Measurements from ENCODE around the gene C3orf52.
"Not testable (repeated sequence)": the region's sequence is repeated elsewhere in the genome, so short reads cannot be mapped to it uniquely, and the experiment has no call there.

Gene C3orf52

GRCh38 chr3:112047264-112047663 lies 38.9 kb upstream of the C3orf52 start:
- no peak for DNase-seq (ENCODE audit: low read depth, low spot score)
- H3K4me3 ChIP-seq (ENCODE audit: insufficient read length, low read depth): no peak overlapping the region
- H3K4me1 ChIP-seq (ENCODE audit: insufficient read depth, insufficient read length): no peaks in the 10 kb centered on the region
- no peak overlapping the region for H3K9ac ChIP-seq (ENCODE audit: insufficient read length, low read depth)
- no peaks in the 10 kb centered on the region for H3K36me3 ChIP-seq (ENCODE audit: insufficient read depth, insufficient read length, low read length)
- no peak for TF ChIP-seq YY1 (IDR thresholded peaks at IDR 0.05; ENCODE audit: insufficient read depth, insufficient read length)
- TF ChIP-seq ZNF274 (IDR thresholded peaks at IDR 0.05; ENCODE audit: low read depth, low read length): no peak
- no peak for TF ChIP-seq SUZ12 (IDR thresholded peaks at IDR 0.05; ENCODE audit: extremely low read depth, insufficient read depth, insufficient read length)
- no peaks in the 10 kb centered on the region for H3K9me3 ChIP-seq (ENCODE audit: insufficient read depth, low read length)
- no peaks in the 10 kb centered on the region for H3K27me3 ChIP-seq (ENCODE audit: insufficient read depth, insufficient read length)

GRCh38 chr3:112048911-112049310 lies 37.3 kb upstream of the C3orf52 start:
- TF ChIP-seq SUZ12 (IDR thresholded peaks at IDR 0.05; ENCODE audit: extremely low read depth, insufficient read depth, insufficient read length): no peak
- no peak for TF ChIP-seq YY1 (IDR thresholded peaks at IDR 0.05; ENCODE audit: insufficient read depth, insufficient read length)
- TF ChIP-seq ZNF274 (IDR thresholded peaks at IDR 0.05; ENCODE audit: low read depth, low read length): no peak

DNA sequence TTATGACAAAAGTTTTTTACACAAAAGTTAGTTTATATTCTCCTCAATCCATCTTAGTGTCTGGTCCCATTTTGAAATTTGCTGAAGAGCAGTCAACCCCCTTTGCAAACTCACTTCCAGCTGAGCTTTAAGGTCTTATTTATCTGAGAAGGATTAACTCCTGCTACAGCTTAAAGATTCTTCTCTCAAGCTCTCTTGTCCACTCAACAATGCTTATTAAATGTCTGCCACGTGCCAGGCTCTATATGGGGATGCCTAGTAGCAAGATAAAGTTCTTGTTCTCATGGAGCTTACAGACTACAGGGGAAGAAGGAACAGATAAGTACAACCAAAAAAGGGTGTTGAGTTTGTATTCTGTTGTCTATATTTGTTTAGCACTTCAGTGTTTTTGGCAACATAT lies 33.0 kb upstream of the C3orf52 start:
- Histone ChIP-seq H3K9me3 (ENCODE audit: insufficient read depth, low read length) (no peaks in the 10 kb centered on the region), H3K9ac (ENCODE audit: insufficient read length, low read depth) (no peak overlapping the region), H3K27me3 (ENCODE audit: insufficient read depth, insufficient read length) (no peaks in the 10 kb centered on the region), H3K4me1 (ENCODE audit: insufficient read depth, insufficient read length) (no peaks in the 10 kb centered on the region), H3K4me3 (ENCODE audit: insufficient read length, low read depth) (no peak overlapping the region), H3K36me3 (ENCODE audit: insufficient read depth, insufficient read length, low read length) (no peaks in the 10 kb centered on the region)
- no peak for DNase-seq (ENCODE audit: low read depth, low spot score)
- no peak for TF ChIP-seq YY1 (IDR thresholded peaks at IDR 0.05; ENCODE audit: insufficient read depth, insufficient read length)
- TF ChIP-seq ZNF274 (IDR thresholded peaks at IDR 0.05; ENCODE audit: low read depth, low read length): no peak
- TF ChIP-seq SUZ12 (IDR thresholded peaks at IDR 0.05; ENCODE audit: extremely low read depth, insufficient read depth, insufficient read length): no peak

More at GRCh38 chr3:112048911-112049310, 37.3 kb upstream of the C3orf52 start:
- H3K4me1 ChIP-seq (ENCODE audit: insufficient read depth, insufficient read length): no peaks in the 10 kb centered on the region
- H3K4me3 ChIP-seq (ENCODE audit: insufficient read length, low read depth): no peak overlapping the region
- no peaks in the 10 kb centered on the region for H3K9me3 ChIP-seq (ENCODE audit: insufficient read depth, low read length)
- no peaks in the 10 kb centered on the region for H3K27me3 ChIP-seq (ENCODE audit: insufficient read depth, insufficient read length)
- no peak for DNase-seq (ENCODE audit: low read depth, low spot score)
- H3K9ac ChIP-seq (ENCODE audit: insufficient read length, low read depth): no peak overlapping the region
- H3K36me3 ChIP-seq (ENCODE audit: insufficient read depth, insufficient read length, low read length): no peaks in the 10 kb centered on the region

DNA sequence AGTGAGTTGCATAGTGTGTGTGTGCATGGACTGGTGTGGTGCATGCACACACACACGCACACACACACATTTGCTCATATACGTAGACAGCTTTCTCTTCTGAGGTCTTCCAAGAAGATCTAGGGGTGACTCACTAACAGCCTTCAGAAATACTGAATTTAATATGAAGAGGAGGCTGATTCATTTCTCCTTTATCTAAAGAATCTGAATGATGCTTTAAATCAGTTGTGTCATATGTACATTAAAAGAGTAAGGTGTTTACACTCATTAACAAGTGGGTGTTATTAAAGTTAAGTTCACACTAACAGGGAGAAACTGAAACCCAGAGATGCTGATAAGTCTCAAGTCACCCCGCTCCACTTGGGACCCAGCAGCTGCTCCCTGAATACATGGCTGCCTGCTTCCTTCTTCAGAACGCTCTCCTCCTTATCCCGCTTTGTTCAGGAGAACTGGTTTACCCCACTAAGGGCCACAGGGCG lies 29.7 kb upstream of the C3orf52 start:
- no peak for TF ChIP-seq ZNF274 (IDR thresholded peaks at IDR 0.05; ENCODE audit: low read depth, low read length)
- no peak for TF ChIP-seq YY1 (IDR thresholded peaks at IDR 0.05; ENCODE audit: insufficient read depth, insufficient read length)
- TF ChIP-seq SUZ12 (IDR thresholded peaks at IDR 0.05; ENCODE audit: extremely low read depth, insufficient read depth, insufficient read length): no peak
- H3K4me3 ChIP-seq (ENCODE audit: insufficient read length, low read depth): no peak overlapping the region
- no peaks in the 10 kb centered on the region for H3K4me1 ChIP-seq (ENCODE audit: insufficient read depth, insufficient read length)
- H3K9ac ChIP-seq (ENCODE audit: insufficient read length, low read depth): no peak overlapping the region
- DNase-seq (ENCODE audit: low read depth, low spot score): no peak
- no peaks in the 10 kb centered on the region for H3K9me3 ChIP-seq (ENCODE audit: insufficient read depth, low read length)
- H3K36me3 ChIP-seq (ENCODE audit: insufficient read depth, insufficient read length, low read length): no peaks in the 10 kb centered on the region
- H3K27me3 ChIP-seq (ENCODE audit: insufficient read depth, insufficient read length): no peaks in the 10 kb centered on the region

DNA sequence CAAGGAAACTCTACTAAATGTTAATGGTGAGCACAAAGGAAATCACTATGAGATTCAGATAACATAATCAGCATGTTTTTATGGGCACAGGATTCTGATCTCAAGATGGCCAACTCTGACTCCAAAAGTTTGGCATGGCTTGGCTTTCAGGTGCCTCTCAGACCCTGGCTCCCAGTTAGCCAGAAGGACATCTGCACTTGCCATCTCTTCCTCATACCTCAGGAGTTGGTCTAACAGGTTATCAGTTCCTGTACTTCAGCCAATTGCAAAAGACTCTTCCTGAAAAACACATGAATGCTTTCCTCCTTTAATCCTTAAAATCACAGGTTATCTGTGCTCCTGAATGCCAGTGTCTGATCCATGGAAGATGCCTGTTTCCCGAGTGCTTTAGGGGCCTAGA lies 26.7 kb upstream of the C3orf52 start:
- no peaks in the 10 kb centered on the region for H3K9me3 ChIP-seq (ENCODE audit: insufficient read depth, low read length)
- H3K27me3 ChIP-seq (ENCODE audit: insufficient read depth, insufficient read length): no peaks in the 10 kb centered on the region
- no peaks in the 10 kb centered on the region for H3K4me1 ChIP-seq (ENCODE audit: insufficient read depth, insufficient read length)
- DNase-seq (ENCODE audit: low read depth, low spot score): no peak
- no peaks in the 10 kb centered on the region for H3K36me3 ChIP-seq (ENCODE audit: insufficient read depth, insufficient read length, low read length)
- H3K9ac ChIP-seq (ENCODE audit: insufficient read length, low read depth): no peak overlapping the region
- TF ChIP-seq YY1 (IDR thresholded peaks at IDR 0.05; ENCODE audit: insufficient read depth, insufficient read length) (no peak), ZNF274 (IDR thresholded peaks at IDR 0.05; ENCODE audit: low read depth, low read length) (no peak), SUZ12 (IDR thresholded peaks at IDR 0.05; ENCODE audit: extremely low read depth, insufficient read depth, insufficient read length) (no peak)
- H3K4me3 ChIP-seq (ENCODE audit: insufficient read length, low read depth): no peak overlapping the region

DNA sequence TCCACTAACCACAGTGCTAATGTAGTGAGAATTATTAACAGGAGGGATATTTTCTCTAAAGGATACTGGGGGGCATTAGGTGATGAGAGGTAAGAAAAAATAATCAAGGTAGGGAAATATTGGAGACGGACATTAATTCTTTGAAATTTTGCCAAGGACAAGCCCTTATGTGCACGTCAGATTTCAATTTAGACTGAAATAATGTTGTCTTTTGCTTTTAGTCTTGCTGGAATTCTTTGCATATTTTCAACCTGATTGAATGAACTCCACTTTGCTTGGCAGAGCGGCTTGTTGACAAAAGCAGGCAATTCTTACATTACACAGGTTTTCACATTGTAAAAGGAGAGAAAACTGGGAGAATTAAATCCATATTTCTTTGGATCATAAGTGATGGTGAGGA lies 25.0 kb upstream of the C3orf52 start:
- no peaks in the 10 kb centered on the region for H3K27me3 ChIP-seq (ENCODE audit: insufficient read depth, insufficient read length)
- H3K9me3 ChIP-seq (ENCODE audit: insufficient read depth, low read length): no peaks in the 10 kb centered on the region
- H3K4me3 ChIP-seq (ENCODE audit: insufficient read length, low read depth): no peak overlapping the region
- no peak for DNase-seq (ENCODE audit: low read depth, low spot score)
- no peaks in the 10 kb centered on the region for H3K36me3 ChIP-seq (ENCODE audit: insufficient read depth, insufficient read length, low read length)
- TF ChIP-seq SUZ12 (IDR thresholded peaks at IDR 0.05; ENCODE audit: extremely low read depth, insufficient read depth, insufficient read length) (no peak), ZNF274 (IDR thresholded peaks at IDR 0.05; ENCODE audit: low read depth, low read length) (no peak), YY1 (IDR thresholded peaks at IDR 0.05; ENCODE audit: insufficient read depth, insufficient read length) (no peak)
- H3K4me1 ChIP-seq (ENCODE audit: insufficient read depth, insufficient read length): no peaks in the 10 kb centered on the region
- H3K9ac ChIP-seq (ENCODE audit: insufficient read length, low read depth): no peak overlapping the region

DNA sequence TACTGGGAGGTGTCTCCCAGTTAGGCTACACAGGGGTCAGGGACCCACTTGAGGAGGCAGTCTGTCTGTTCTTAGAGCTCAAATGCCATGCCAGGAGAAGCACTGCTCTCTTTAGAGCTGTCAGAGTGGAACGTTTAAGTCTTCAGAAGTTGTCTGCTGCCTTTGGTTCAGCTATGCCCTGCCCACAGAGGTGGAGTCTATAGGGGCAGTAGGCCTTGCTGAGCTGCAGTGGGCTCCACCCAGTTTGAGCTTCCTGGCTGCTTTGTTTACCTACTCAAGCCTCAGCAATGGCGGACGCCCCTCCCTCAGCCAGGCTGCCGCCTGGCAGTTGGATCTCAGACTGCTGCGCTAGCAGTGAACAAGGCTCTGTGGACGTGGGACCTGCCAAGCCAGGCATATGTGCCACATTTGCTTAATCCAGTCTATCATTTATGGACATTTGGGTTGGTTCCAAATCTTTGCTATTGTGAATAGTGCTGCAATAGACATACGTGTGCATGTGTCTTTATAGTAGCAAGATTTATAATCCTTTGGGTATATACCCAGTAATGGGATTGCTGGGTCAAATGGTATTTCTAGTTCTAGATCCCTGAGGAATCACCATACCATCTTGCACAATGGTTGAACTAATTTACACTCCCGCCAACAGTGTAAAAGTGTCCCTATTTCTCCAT lies 13.7 kb upstream of the C3orf52 start:
- not testable (repeated sequence) for H3K4me3 ChIP-seq (ENCODE audit: insufficient read length, low read depth); H3K9ac ChIP-seq (ENCODE audit: insufficient read length, low read depth); H3K4me1 ChIP-seq (ENCODE audit: insufficient read depth, insufficient read length); H3K9me3 ChIP-seq (ENCODE audit: insufficient read depth, low read length); H3K27me3 ChIP-seq (ENCODE audit: insufficient read depth, insufficient read length); DNase-seq (ENCODE audit: low read depth, low spot score); H3K36me3 ChIP-seq (ENCODE audit: insufficient read depth, insufficient read length, low read length)
